B cell (primary cell): ENCODE results near the gene SLC39A11.

Experiments
- CTCF ChIP-seq: fragments of 200-600 bp; IDR thresholded peaks from one replicate; pipeline ENCODE4 v1.8.0; 2022; ENCODE audit warnings: antibody characterized with exemption, mild to moderate bottlenecking
- EZH2 ChIP-seq: IDR thresholded peaks from 2 replicates; pipeline ENCODE4 v1.6.1; 2012; ENCODE audit warnings: borderline replicate concordance, low read depth, mild to moderate bottlenecking, moderate library complexity, low read length; ENCODE audit not compliant: insufficient read depth, poor library complexity, severe bottlenecking

GRCh38 chr17:72677108-72677507 is 415.4 kb downstream of the SLC39A11 start:
- no peak for TF ChIP-seq CTCF
- TF ChIP-seq EZH2, result no peak
